Neural cell (in vitro differentiated cells): ENCODE results near the gene CEACAM21.
A peak's percentile ranks its signal among the peaks of the same experiment; 100 is the strongest.

Experiments
- CTCF ChIP-seq: fragments of 450-650 bp; IDR thresholded peaks from 2 replicates; pipeline ENCODE4 v1.5.1; 2014; ENCODE audit warnings: antibody characterized with exemption, mild to moderate bottlenecking, moderate library complexity; ENCODE audit not compliant: poor library complexity, severe bottlenecking
- EP300 ChIP-seq: fragments of 450-650 bp; conservative IDR thresholded peaks from 2 replicates; pipeline ENCODE4 v1.6.1; 2014; ENCODE audit warnings: antibody characterized with exemption, mild to moderate bottlenecking, moderate library complexity; ENCODE audit not compliant: poor library complexity, severe bottlenecking
- EZH2 ChIP-seq: fragments of 200-600, 300-800 bp; shearing (Covaris generic), sonication (generic); IDR thresholded peaks from 2 replicates; pipeline ENCODE4 v1.6.1; 2014; ENCODE audit warnings: antibody characterized with exemption, low read length, borderline replicate concordance, mild to moderate bottlenecking; ENCODE audit not compliant: insufficient read depth, poor library complexity, severe bottlenecking
- MXI1 ChIP-seq: fragments of 450-650 bp; conservative IDR thresholded peaks from 2 replicates; pipeline ENCODE4 v1.6.1; 2014; ENCODE audit warnings: antibody characterized with exemption, mild to moderate bottlenecking; ENCODE audit not compliant: poor library complexity, severe bottlenecking
- POLR2AphosphoS5 ChIP-seq: IDR thresholded peaks from 2 replicates; pipeline ENCODE4 v1.6.1; 2012
- RAD21 ChIP-seq: fragments of 450-650 bp; conservative IDR thresholded peaks from 2 replicates; pipeline ENCODE4 v1.6.1; 2014; ENCODE audit warnings: antibody characterized with exemption, mild to moderate bottlenecking, moderate library complexity
- REST ChIP-seq: IDR thresholded peaks from 2 replicates; pipeline ENCODE4 v1.6.1; 2012; ENCODE audit warnings: borderline replicate concordance
- SMC3 ChIP-seq: fragments of 450-650 bp; conservative IDR thresholded peaks from 2 replicates; pipeline ENCODE4 v1.6.1; 2014; ENCODE audit warnings: antibody characterized with exemption, mild to moderate bottlenecking, moderate library complexity; ENCODE audit not compliant: poor library complexity
- TAF1 ChIP-seq: IDR thresholded peaks from 2 replicates; pipeline ENCODE4 v1.6.1; 2012; ENCODE audit warnings: low read depth

DNA sequence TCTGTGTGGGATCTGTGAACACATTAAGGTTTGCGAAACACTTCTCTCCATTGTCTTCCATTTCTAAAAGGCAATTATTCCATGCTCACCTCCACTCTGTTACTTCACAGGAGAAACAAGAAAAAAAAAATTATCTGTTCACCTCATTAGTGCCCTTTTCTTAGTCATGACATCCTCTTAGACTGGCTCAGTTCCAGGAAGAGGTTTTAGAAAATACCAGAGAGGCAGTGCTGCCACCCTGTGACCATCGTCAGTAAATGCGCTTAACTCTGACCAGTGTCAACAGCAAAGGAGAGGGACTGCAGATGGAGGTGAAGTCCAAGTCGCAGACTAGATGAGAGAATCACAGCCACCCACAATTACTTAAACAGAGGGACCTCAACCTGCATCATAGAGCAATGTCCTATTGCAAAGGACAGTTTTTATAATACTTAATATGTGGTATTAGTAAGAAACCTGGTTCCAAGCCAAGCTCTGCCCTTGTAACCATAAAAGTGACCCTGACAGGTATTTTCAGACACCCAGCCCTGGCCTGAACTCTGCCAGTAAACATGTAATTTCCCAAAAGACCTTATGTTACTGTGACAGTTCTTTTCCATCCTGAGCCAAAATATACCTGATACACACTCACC is 19.4 kb downstream of the CEACAM21 start:
- TF ChIP-seq CTCF (peak; percentile 64), EZH2 (no peak), RAD21 (peak; percentile 56), TAF1 (no peak), POLR2AphosphoS5 (no peak), REST (no peak), EP300 (no peak), MXI1 (no peak), SMC3 (peak; percentile 36)
